ENCODE results near the gene SPRED2.
A peak's percentile ranks its signal among the peaks of the same experiment; 100 is the strongest.

Gene SPRED2

DNA sequence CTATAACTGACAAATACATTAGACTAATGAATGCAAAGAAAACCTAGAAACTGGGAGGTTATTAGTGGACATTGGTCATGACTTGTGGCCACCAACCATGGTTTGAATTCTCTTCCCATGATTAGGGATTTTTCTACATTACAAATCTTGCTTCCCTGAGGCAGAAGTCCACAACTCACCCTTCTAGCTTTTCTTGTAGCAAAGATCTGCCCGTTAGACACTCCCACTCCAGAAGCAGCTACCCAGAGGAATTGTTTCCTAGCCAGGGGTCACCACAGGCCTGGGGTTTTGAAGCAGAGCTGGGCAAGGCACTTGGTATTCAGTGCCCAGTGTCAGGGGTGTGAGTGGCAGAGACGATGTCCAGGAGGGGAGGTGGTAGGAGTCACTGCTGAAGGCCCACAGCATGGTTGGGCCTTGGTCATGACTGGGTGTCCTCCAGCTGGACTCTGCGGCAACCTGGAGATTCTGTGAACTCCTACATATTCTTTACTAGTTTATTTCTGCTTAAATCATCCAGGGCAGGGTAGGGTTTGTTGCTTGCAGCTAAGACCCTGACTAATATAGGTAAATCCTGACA lies 149.8 kb downstream of the SPRED2 start:
- peak overlapping the region in 2 of 3 experiments; percentile 54 to 75 for H3K27ac Mint-ChIP-seq
- TF ChIP-seq, protein P1, sequence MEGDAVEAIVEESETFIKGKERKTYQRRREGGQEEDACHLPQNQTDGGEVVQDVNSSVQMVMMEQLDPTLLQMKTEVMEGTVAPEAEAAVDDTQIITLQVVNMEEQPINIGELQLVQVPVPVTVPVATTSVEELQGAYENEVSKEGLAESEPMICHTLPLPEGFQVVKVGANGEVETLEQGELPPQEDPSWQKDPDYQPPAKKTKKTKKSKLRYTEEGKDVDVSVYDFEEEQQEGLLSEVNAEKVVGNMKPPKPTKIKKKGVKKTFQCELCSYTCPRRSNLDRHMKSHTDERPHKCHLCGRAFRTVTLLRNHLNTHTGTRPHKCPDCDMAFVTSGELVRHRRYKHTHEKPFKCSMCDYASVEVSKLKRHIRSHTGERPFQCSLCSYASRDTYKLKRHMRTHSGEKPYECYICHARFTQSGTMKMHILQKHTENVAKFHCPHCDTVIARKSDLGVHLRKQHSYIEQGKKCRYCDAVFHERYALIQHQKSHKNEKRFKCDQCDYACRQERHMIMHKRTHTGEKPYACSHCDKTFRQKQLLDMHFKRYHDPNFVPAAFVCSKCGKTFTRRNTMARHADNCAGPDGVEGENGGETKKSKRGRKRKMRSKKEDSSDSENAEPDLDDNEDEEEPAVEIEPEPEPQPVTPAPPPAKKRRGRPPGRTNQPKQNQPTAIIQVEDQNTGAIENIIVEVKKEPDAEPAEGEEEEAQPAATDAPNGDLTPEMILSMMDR (IDR thresholded peaks at IDR 0.05; ENCODE audit: unreplicated experiment in 3 of 3): no peak
- H3K27me3 Mint-ChIP-seq (ENCODE audit: low read depth): peaks cover 4% of the 10 kb centered on the region
- no peaks in the 10 kb centered on the region for H3K36me3 Mint-ChIP-seq (ENCODE audit: low read depth)
- H3K9me3 Mint-ChIP-seq: no peaks in the 10 kb centered on the region
- no peak overlapping the region for H3K4me3 Mint-ChIP-seq
- peaks cover 34% of the 10 kb centered on the region for H3K4me1 Mint-ChIP-seq

DNA sequence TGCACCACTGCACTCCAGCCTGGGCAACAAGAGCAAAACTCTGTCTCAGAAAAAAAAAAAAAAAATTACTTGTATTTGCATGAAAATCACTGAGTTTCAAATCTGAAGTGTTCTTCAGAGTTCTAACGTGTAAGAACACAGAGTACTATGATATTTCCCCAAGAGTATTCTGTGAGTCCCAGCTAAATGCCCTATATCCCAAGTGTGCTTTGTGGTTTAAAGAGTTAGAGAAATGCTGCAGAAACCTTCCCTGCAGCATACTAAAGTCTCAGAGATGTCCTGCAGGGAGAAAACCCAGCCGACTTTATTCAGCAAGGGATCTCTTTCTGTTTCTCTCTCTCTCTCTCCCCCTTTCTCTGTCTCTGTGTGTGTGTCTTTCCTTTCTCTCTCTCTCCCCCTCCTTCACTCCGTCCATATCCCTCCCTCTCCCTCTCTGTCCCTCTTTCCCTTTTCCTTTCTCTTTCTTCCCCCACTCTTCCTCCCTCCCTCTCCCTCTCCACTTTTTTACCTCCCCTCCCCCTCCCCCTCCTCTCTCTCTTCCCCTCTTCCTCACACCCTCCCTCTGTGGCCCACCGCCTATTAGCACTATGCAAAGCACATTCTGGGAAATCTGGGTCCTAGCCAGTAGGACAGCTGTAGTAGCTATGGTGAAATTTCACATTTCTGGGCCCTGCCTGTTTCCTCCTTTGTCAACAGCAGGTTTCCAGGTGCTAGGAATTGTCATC lies 150.6 kb downstream of the SPRED2 start:
- peaks cover 4% of the 10 kb centered on the region for H3K27me3 Mint-ChIP-seq (ENCODE audit: low read depth)
- H3K4me3 Mint-ChIP-seq: no peak overlapping the region
- peaks cover 42% of the 10 kb centered on the region for H3K4me1 Mint-ChIP-seq
- TF ChIP-seq, protein P1 (IDR thresholded peaks at IDR 0.05; ENCODE audit: unreplicated experiment in 3 of 3): no peak
- peak overlapping the region in 2 of 3 experiments; percentile 54 to 75 for H3K27ac Mint-ChIP-seq
- no peaks in the 10 kb centered on the region for H3K9me3 Mint-ChIP-seq
- H3K36me3 Mint-ChIP-seq (ENCODE audit: low read depth): no peaks in the 10 kb centered on the region

DNA sequence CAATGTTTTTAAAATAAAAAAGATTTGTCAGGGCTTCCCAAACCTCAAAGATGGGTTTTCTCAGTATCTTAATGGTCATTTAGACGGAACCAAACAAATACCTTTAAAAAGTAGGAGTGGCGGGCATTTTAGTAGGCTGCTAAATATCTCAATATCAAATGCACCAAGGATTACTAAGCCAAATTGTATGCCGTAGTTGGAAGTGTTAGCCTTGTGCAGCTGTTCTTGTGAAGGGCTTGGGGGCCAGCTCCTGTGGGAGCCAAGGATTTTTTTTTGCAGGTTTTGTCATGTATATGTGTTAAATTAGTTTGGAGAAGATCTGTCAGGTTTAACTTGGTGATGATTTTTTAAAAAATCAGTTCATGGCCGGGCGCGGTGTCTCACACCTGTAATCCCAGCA lies 152.6 kb downstream of the SPRED2 start:
- peaks cover 2% of the 10 kb centered on the region for H3K27me3 Mint-ChIP-seq (ENCODE audit: low read depth)
- peaks cover 60% of the 10 kb centered on the region for H3K4me1 Mint-ChIP-seq
- H3K27ac Mint-ChIP-seq: peak overlapping the region in 1 of 3 experiments; percentile 7
- no peaks in the 10 kb centered on the region for H3K9me3 Mint-ChIP-seq
- H3K4me3 Mint-ChIP-seq: no peak overlapping the region
- TF ChIP-seq, protein P1 (IDR thresholded peaks at IDR 0.05; ENCODE audit: unreplicated experiment in 3 of 3): no peak
- H3K36me3 Mint-ChIP-seq (ENCODE audit: low read depth): no peaks in the 10 kb centered on the region

DNA sequence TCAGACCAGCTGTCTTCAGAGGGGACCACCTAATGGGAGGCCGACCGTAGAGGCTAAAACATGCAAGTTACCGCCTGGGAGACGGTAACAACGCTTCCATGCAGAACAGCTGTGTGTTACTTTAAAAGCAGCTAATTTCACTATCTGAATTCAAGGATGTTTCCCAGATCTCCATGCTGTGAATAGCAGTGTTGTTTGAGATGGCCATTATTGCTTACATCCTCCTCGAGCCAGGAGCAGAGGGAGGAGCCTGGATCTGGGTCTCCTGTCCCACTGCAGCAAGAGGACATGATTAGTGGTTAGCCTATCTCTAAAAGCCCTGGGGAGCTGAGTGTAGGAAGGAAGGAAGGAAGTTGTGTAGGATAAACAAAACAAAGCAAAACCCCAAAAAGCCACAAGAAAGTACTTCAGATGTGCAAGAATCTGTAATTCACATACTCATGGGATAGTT lies 153.8 kb downstream of the SPRED2 start:
- TF ChIP-seq, protein P1 (IDR thresholded peaks at IDR 0.05; ENCODE audit: unreplicated experiment in 3 of 3): no peak
- Mint-ChIP-seq H3K27ac (peak overlapping the region; percentile 62 to 86 (median 67)), H3K4me1 (peaks cover 60% of the 10 kb centered on the region), H3K9me3 (no peaks in the 10 kb centered on the region), H3K27me3 (ENCODE audit: low read depth) (no peaks in the 10 kb centered on the region), H3K4me3 (no peak overlapping the region), H3K36me3 (ENCODE audit: low read depth) (peaks cover 3% of the 10 kb centered on the region)

DNA sequence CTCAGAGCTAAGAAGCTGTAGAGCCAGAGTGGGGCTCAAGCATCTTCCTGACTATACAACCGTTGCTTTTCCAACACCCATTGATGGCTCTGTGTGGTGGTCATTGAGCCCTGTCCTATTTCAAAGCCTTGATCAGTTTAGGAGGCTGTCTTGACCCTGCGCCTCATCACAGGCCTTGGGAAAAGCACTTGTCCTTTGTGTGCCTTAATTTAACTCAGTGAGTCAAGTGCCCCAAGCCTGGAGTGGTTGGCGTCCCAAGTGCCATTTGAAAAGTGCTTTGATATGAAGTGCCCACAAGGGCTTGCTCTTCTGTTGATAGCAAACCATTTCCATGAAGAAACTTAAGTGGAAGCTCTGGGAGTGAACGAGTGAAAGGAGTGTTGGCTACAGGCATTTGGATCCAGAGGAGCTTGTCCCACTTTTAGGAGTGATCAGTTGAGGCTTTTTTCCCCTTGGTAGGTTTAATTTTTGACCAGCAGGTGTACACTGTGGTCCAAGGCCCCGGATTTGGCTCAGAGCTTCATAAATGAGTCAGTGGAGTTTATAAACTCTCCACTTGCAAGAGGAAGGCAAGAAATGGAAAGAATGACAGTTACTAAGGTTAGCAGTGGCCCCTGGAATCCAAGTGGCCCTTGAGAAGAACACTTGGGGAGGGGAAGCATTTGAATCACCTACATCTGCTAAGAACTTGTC lies 154.5 kb downstream of the SPRED2 start:
- Mint-ChIP-seq H3K4me3 (no peak overlapping the region), H3K9me3 (no peaks in the 10 kb centered on the region), H3K27ac (no peak overlapping the region), H3K27me3 (ENCODE audit: low read depth) (no peaks in the 10 kb centered on the region), H3K4me1 (peaks cover 56% of the 10 kb centered on the region), H3K36me3 (ENCODE audit: low read depth) (peaks cover 3% of the 10 kb centered on the region)
- TF ChIP-seq, protein P1 (IDR thresholded peaks at IDR 0.05; ENCODE audit: unreplicated experiment in 3 of 3): no peak
